Adrenal gland (tissue), 12 donors: ENCODE results near the gene RAB4A. TPM values are rescaled to one million over a fixed set of nuclear protein-coding genes. Genes with fewer than 3 reads are reported as not detected.

ENCODE experiments used
- DNase-seq, 7 donors: peaks; one replicate each; pipeline ENCODE4 v3.0.0-alpha.2; 2019 to 2020
- H3K27ac ChIP-seq, 5 donors: fragments of 200-600 bp; sonication (generic) in 4 of 5; 1 replicate in 3 of 5; 2 replicates in 2 of 5; pipeline versions ENCODE4 v1.5.1 to v1.8.0; 2016 to 2020; ENCODE audit warnings: mild to moderate bottlenecking in 1 of 5
- H3K27me3 ChIP-seq: fragments of 200-600 bp; 2 replicates; pipeline ENCODE4 v1.8.0; 2021
- H3K36me3 ChIP-seq, 2 donors: fragments of 200-600 bp; replicated peaks in 1 of 2; 1 replicate in 1 of 2; 2 replicates in 1 of 2; pipeline versions ENCODE4 v1.5.1 to v1.8.0; 2018 to 2022
- H3K4me1 ChIP-seq, 2 donors: fragments of 200-600 bp; replicated peaks in 1 of 2; 1 replicate in 1 of 2; 2 replicates in 1 of 2; pipeline versions ENCODE4 v1.5.1 to v1.8.0; 2018 to 2021
- H3K4me3 ChIP-seq, 4 donors: fragments of 200-600 bp; sonication (generic) in 3 of 4; one replicate each; pipeline ENCODE4 v1.5.1; 2016 to 2018
- H3K9me3 ChIP-seq, 3 donors: fragments of 200-600 bp; sonication (generic) in 1 of 3; replicated peaks in 1 of 3; 1 replicate in 2 of 3; 2 replicates in 1 of 3; pipeline versions ENCODE4 v1.5.1 to v1.8.0; 2016 to 2021
- POLR2A ChIP-seq, 2 donors: fragments of 450-650 bp; IDR thresholded peaks; one replicate each; pipeline ENCODE4 v1.6.1; 2017; ENCODE audit warnings: antibody characterized with exemption in 2 of 2, mild to moderate bottlenecking in 2 of 2, moderate library complexity in 1 of 2
- WGBS, 4 donors: extraction: QIAGEN DNeasy Blood & Tissue Kit in 2 of 4; methylation state at CpG; one replicate each; pipeline versions ENCODE4 v1.1.5 to v1.1.7; 2013 to 2017; 5-methylcytosine and 5-hydroxymethylcytosine counted together
- intact Hi-C, 2 donors: fragments of 100-400 bp; cut with DNase I; formaldehyde crosslinking; loops; one replicate each; pipeline versions ENCODE4 v1.14.1 to v1.15.0; 2022 to 2023
- polyA plus RNA-seq, 3 donors: library from polyadenylated mRNA; stranded (reverse); fragments of 200-250 nt in 2 of 3; fragments of 350-450 nt in 1 of 3; fragmentation: Illumina TruSeq in 1 of 3; extraction: RNeasy Lipid Tissue Mini Kit (QIAGEN cat#74804) in 1 of 3; gene quantifications; one replicate each; pipeline ENCODE4 v1.2.3, GENCODE V29; 2013 to 2014
- total RNA-seq, 9 donors: library from RNA; depleted of rRNA in 4 of 9; stranded (reverse); fragments of >200 nt in 4 of 9; fragments of 120-200 nt in 1 of 9; fragmentation: NEBNext Ultra II Directional in 1 of 9; extraction: Animal tissue kit (Norgen Biotek cat#: 25700) in 1 of 9; gene quantifications; one replicate each; pipeline versions ENCODE4 v1.1.0 to v1.2.4, GENCODE V29; 2013 to 2023
- TF ChIP-seq, protein P1 (sequence below), 6 experiments: fragments of 450-650 bp in 4 of 6; fragments of 200-600 bp in 2 of 6; sonication (generic) in 1 of 6; IDR thresholded peaks; 1 replicate in 5 of 6; 2 replicates in 1 of 6; pipeline versions ENCODE4 v1.5.1 to v1.8.0; 2016 to 2021; ENCODE audit warnings: antibody characterized with exemption in 6 of 6, mild to moderate bottlenecking in 2 of 6, moderate library complexity in 1 of 6
- donor health status: healthy with polysubstance abuse.
- donor health status: Bipolar disorder and iron deficiency.
- donor health status: DM: yes; HTN: yes; CAD: no.
- donor health status: DM: no; HTN: no; CAD: no.
- donor health status: DM: no; HTN: no; CAD: no.
- donor health status: DM: yes; HTN: yes; CAD: no.

The RAB4A gene
- total and polyA plus RNA-seq, 12 donors: 14.5 to 80.9 (median 45.3) TPM

- peak overlapping the region in 1 of 5 donors; percentile 79 for H3K27ac ChIP-seq
- peak in 3 of 7 donors; percentile 46 to 73 (median 53) for DNase-seq
- no peak overlapping the region for H3K4me3 ChIP-seq
- no peaks in the 10 kb centered on the region for H3K27me3 ChIP-seq
- 65 to 84% (median 78%) methylated on average over 7 to 9 of the region's 9 CpGs for WGBS, 4 donors
- H3K9me3 ChIP-seq: no peaks in the 10 kb centered on the region
- intact Hi-C loops: no loop called here
- H3K4me1 ChIP-seq: peaks cover 21 to 29% of the 10 kb centered on the region in 2 donors
- H3K36me3 ChIP-seq: no peaks in the 10 kb centered on the region
- TF ChIP-seq, protein P1, sequence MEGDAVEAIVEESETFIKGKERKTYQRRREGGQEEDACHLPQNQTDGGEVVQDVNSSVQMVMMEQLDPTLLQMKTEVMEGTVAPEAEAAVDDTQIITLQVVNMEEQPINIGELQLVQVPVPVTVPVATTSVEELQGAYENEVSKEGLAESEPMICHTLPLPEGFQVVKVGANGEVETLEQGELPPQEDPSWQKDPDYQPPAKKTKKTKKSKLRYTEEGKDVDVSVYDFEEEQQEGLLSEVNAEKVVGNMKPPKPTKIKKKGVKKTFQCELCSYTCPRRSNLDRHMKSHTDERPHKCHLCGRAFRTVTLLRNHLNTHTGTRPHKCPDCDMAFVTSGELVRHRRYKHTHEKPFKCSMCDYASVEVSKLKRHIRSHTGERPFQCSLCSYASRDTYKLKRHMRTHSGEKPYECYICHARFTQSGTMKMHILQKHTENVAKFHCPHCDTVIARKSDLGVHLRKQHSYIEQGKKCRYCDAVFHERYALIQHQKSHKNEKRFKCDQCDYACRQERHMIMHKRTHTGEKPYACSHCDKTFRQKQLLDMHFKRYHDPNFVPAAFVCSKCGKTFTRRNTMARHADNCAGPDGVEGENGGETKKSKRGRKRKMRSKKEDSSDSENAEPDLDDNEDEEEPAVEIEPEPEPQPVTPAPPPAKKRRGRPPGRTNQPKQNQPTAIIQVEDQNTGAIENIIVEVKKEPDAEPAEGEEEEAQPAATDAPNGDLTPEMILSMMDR (IDR thresholded peaks at IDR 0.05): no peak
- no peak for TF ChIP-seq POLR2A (IDR thresholded peaks at IDR 0.05)
These were observed 39.8 kb upstream of the RAB4A start for GRCh38 chr1:229230893-229231753.

GRCh38 chr1:229231754-229232119, 39.2 kb upstream of the RAB4A start:
- Histone ChIP-seq H3K4me3 (no peak overlapping the region), H3K9me3 (no peaks in the 10 kb centered on the region), H3K27me3 (no peaks in the 10 kb centered on the region), H3K36me3 (no peaks in the 10 kb centered on the region), H3K4me1 (peaks cover 21 to 29% of the 10 kb centered on the region in 2 donors), H3K27ac (peak overlapping the region in 1 of 5 donors; percentile 27)
- intact Hi-C loops: no loop called here
- 81 to 96% (median 90%) methylated on average over 3 of the region's 3 CpGs for WGBS, 4 donors
- DNase-seq: no peak
- no peak for TF ChIP-seq POLR2A (IDR thresholded peaks at IDR 0.05)
- TF ChIP-seq, protein P1 (IDR thresholded peaks at IDR 0.05): no peak

DNA sequence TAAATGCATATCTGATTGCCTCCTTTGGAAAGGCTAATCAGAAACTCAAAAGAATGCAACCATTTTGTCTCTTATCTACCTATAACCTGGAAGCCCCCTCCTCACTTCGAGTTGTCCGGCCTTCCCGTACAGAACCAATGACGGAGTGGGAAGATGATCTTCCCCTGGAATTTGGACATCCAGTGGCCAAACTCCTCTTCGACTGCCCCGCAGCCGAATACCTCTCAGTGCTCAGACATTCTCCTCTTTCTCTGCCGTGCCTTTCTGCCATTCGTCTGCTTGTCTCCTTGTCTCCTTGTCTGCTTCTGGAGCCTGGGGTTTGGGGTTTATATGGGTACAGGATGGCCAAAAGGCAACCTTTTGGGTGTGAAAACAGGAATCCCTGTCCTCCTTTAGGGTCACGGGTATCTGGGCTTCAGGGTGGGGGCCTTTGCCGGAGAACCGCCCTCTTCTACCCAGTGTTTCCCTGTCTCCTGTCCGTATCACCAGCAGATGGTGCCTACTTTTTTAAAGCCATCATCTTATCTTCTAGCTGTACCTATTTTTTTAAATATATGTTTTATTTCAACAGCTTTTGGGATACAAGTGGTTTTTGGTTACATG, 35.9 kb upstream of the RAB4A start:
- TF ChIP-seq POLR2A (IDR thresholded peaks at IDR 0.05): no peak
- TF ChIP-seq, protein P1 (IDR thresholded peaks at IDR 0.05): no peak
- Histone ChIP-seq H3K4me1 (peaks cover 11 to 16% of the 10 kb centered on the region in 2 donors), H3K4me3 (no peak overlapping the region), H3K27ac (no peak overlapping the region), H3K27me3 (no peaks in the 10 kb centered on the region), H3K9me3 (no peaks in the 10 kb centered on the region), H3K36me3 (no peaks in the 10 kb centered on the region)
- 92 to 95% (median 94%) methylated on average over 13 of the region's 13 CpGs for WGBS, 4 donors
- intact Hi-C loops: no loop called here
- no peak for DNase-seq

DNA sequence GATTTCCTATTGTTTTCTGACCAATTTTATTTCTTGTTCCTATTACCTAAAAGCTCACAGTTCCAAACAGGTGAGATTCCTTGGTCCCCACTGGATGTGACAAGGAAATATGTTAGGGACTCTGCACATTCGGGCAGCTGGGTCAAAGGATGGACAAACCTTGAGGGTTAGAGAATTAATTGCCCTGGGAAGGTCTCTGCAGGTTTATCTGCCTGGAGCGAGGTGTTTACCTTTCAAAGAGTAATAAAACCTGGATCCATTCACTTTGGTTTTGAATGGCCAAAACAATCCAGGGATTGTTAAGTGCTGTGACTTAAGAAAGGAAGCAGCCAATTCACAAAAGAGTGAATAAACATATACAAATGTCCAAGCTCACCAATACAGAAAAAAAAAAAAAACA, 33.6 kb upstream of the RAB4A start:
- WGBS, 4 donors: 35 to 81% (median 55%) methylated on average over 2 of the region's 2 CpGs
- no peaks in the 10 kb centered on the region for H3K9me3 ChIP-seq
- no peak overlapping the region for H3K27ac ChIP-seq
- no peak overlapping the region for H3K4me3 ChIP-seq
- peaks cover 0 to 5% of the 10 kb centered on the region in 2 donors for H3K4me1 ChIP-seq
- intact Hi-C loops: no loop called here
- no peaks in the 10 kb centered on the region for H3K27me3 ChIP-seq
- no peaks in the 10 kb centered on the region for H3K36me3 ChIP-seq
- no peak for TF ChIP-seq POLR2A (IDR thresholded peaks at IDR 0.05)
- TF ChIP-seq, protein P1 (IDR thresholded peaks at IDR 0.05): no peak
- DNase-seq: no peak
